ENCODE results near the gene LRRFIP1.
"Not testable (repeated sequence)": the region's sequence is repeated elsewhere in the genome, so short reads cannot be mapped to it uniquely, and the experiment has no call there.

LRRFIP1 gene

DNA sequence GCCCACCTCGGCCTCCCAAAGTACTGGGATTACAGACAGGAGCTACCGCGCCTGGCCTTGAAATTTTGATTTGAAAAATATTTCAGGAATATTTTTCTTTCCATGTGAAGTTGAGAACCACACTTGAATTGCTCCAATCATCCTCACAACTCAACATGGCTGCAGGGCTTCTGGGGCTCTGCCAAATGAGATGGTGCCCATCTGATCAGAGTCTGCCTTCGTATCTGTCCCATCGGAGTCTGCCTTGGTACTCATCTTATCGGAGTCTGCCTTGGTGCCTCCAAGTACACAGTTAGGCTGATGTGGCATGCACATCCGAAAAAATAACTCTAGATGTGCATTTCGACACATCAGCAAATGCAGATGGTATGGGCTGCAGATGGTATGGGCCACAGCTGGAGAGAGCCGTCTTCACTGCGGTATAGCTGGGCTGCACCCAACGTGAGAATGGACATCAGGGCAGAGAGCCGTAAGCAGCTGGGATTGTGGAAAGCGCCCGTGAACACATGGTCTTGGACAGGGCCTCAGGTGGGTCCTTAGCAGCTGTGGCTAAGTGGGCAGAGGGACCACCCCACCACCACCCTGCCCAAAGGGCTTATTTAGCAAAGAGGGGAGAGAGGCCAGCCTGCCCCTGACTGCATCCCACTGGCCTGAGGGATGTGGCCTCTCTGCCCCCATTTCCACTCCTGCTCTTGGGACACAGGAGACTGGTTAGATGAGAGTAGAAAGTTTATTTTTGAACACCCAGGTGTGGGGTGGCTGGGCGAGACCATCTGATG, 119.1 kb downstream of the LRRFIP1 start:
- no peak overlapping the region for H3K4me3 ChIP-seq (ENCODE audit: low read length)
- no peak overlapping the region for H3K4me2 ChIP-seq (ENCODE audit: low read length)
- no peaks in the 10 kb centered on the region for H3K79me2 ChIP-seq (ENCODE audit: low read length)
- no peak overlapping the region for H3K9ac ChIP-seq (ENCODE audit: low read length)
- H2AFZ ChIP-seq (ENCODE audit: low read depth, low read length), result no peak overlapping the region
- TF ChIP-seq CTCF (IDR thresholded peaks at IDR 0.05; ENCODE audit: low read depth, low read length) (no peak), EZH2phosphoT487 (IDR thresholded peaks at IDR 0.05; ENCODE audit: low read depth) (no peak)
- peaks cover 5% of the 10 kb centered on the region; the same call in 1 of the 2 replicates for H3K4me1 ChIP-seq (ENCODE audit: low read length)
- H3K27me3 ChIP-seq (ENCODE audit: low read depth, low read length), result no peaks in the 10 kb centered on the region
- H3K9me3 ChIP-seq (ENCODE audit: insufficient read depth, low read length), result no peaks in the 10 kb centered on the region
- H3K36me3 ChIP-seq (replicated peaks; ENCODE audit: low read depth, low read length), result peaks cover 12% of the 10 kb centered on the region
- H4K20me1 ChIP-seq (ENCODE audit: insufficient read depth, low read length), result peaks cover 2% of the 10 kb centered on the region; the same call in 1 of the 2 replicates
- no peak overlapping the region for H3K27ac ChIP-seq (ENCODE audit: low read length)

DNA sequence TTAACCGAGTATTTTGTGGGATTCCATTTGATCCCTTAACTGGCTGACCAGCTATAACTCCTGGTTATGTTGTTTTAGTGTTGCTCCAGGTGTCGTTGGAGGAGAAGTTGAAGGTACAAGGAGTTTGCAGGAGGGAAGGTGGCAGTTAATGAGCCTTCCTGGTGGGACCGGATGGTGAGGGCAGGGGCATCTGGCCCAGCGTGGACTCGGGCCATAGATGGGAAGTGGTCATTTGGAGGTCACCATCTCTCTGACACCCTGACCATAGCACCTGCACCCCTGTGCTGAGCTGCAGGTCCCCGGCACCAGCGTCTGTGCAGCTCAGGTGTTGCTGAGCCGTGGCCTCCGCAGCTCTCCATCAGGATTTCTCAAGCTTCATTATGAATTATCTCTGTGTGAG, 119.8 kb downstream of the LRRFIP1 start:
- Histone ChIP-seq H2AFZ (ENCODE audit: low read depth, low read length) (no peak overlapping the region), H3K9me3 (ENCODE audit: insufficient read depth, low read length) (no peaks in the 10 kb centered on the region), H3K36me3 (replicated peaks; ENCODE audit: low read depth, low read length) (peaks cover 17% of the 10 kb centered on the region), H3K27ac (ENCODE audit: low read length) (no peak overlapping the region), H3K4me2 (ENCODE audit: low read length) (no peak overlapping the region), H3K4me3 (ENCODE audit: low read length) (no peak overlapping the region), H3K27me3 (ENCODE audit: low read depth, low read length) (no peaks in the 10 kb centered on the region), H3K79me2 (ENCODE audit: low read length) (no peaks in the 10 kb centered on the region), H4K20me1 (ENCODE audit: insufficient read depth, low read length) (peaks cover under 1% of the 10 kb centered on the region; the same call in 1 of the 2 replicates), H3K9ac (ENCODE audit: low read length) (no peak overlapping the region), H3K4me1 (ENCODE audit: low read length) (peaks cover 5% of the 10 kb centered on the region; the same call in 1 of the 2 replicates)
- TF ChIP-seq CTCF (IDR thresholded peaks at IDR 0.05; ENCODE audit: low read depth, low read length) (no peak), EZH2phosphoT487 (IDR thresholded peaks at IDR 0.05; ENCODE audit: low read depth) (no peak)

- Histone ChIP-seq H3K4me1 (ENCODE audit: low read length) (peaks cover 17% of the 10 kb centered on the region), H3K9me3 (ENCODE audit: insufficient read depth, low read length) (no peaks in the 10 kb centered on the region), H3K79me2 (ENCODE audit: low read length) (no peaks in the 10 kb centered on the region), H2AFZ (ENCODE audit: low read depth, low read length) (no peak overlapping the region), H4K20me1 (ENCODE audit: insufficient read depth, low read length) (no peaks in the 10 kb centered on the region; the same call in 1 of the 2 replicates), H3K9ac (ENCODE audit: low read length) (no peak overlapping the region), H3K36me3 (replicated peaks; ENCODE audit: low read depth, low read length) (peaks cover 17% of the 10 kb centered on the region), H3K27ac (ENCODE audit: low read length) (no peak overlapping the region), H3K27me3 (ENCODE audit: low read depth, low read length) (no peaks in the 10 kb centered on the region), H3K4me2 (ENCODE audit: low read length) (no peak overlapping the region), H3K4me3 (ENCODE audit: low read length) (no peak overlapping the region)
- TF ChIP-seq CTCF (IDR thresholded peaks at IDR 0.05; ENCODE audit: low read depth, low read length) (no peak), EZH2phosphoT487 (IDR thresholded peaks at IDR 0.05; ENCODE audit: low read depth) (no peak)
These were observed 121.6 kb downstream of the LRRFIP1 start for GRCh38 chr2:237749002-237749401.

DNA sequence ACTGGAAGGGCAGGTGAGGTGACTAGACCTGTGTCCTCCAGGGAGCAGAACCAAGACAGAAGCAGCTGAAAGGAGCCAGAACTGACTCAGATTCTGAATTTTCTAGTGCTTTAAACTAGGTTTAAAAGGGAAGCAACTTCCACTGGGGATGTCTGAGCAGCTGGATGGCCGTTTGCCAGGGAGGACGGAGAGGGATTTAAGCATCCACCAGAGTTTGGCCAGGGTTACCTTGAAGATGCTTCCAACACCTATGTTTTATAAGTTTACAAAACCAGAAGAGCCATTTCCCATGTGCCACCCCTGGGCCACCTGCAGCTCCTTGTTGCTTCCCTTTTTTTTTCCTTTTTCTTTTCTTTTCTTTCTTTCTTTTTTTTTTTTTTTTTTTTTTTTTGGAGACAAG, 122.6 kb downstream of the LRRFIP1 start:
- no peak overlapping the region for H3K9ac ChIP-seq (ENCODE audit: low read length)
- peaks cover 17% of the 10 kb centered on the region for H3K36me3 ChIP-seq (replicated peaks; ENCODE audit: low read depth, low read length)
- no peak overlapping the region for H3K27ac ChIP-seq (ENCODE audit: low read length)
- H3K4me2 ChIP-seq (ENCODE audit: low read length), result no peak overlapping the region
- H3K9me3 ChIP-seq (ENCODE audit: insufficient read depth, low read length), result no peaks in the 10 kb centered on the region
- H3K4me1 ChIP-seq (ENCODE audit: low read length), result peaks cover 17% of the 10 kb centered on the region
- no peaks in the 10 kb centered on the region for H3K27me3 ChIP-seq (ENCODE audit: low read depth, low read length)
- H3K79me2 ChIP-seq (ENCODE audit: low read length), result no peaks in the 10 kb centered on the region
- no peak overlapping the region for H2AFZ ChIP-seq (ENCODE audit: low read depth, low read length)
- TF ChIP-seq EZH2phosphoT487 (IDR thresholded peaks at IDR 0.05; ENCODE audit: low read depth), result no peak
- no peak for TF ChIP-seq CTCF (IDR thresholded peaks at IDR 0.05; ENCODE audit: low read depth, low read length)
- H3K4me3 ChIP-seq (ENCODE audit: low read length), result no peak overlapping the region
- no peaks in the 10 kb centered on the region for H4K20me1 ChIP-seq (ENCODE audit: insufficient read depth, low read length)

- peaks cover 17% of the 10 kb centered on the region for H3K36me3 ChIP-seq (replicated peaks; ENCODE audit: low read depth, low read length)
- H3K4me1 ChIP-seq (ENCODE audit: low read length), result peaks cover 17% of the 10 kb centered on the region
- not testable (repeated sequence) for H2AFZ ChIP-seq (ENCODE audit: low read depth, low read length); H3K27me3 ChIP-seq (ENCODE audit: low read depth, low read length); H3K27ac ChIP-seq (ENCODE audit: low read length); H3K4me3 ChIP-seq (ENCODE audit: low read length); H3K9ac ChIP-seq (ENCODE audit: low read length); H4K20me1 ChIP-seq (ENCODE audit: insufficient read depth, low read length); H3K4me2 ChIP-seq (ENCODE audit: low read length); H3K9me3 ChIP-seq (ENCODE audit: insufficient read depth, low read length); H3K79me2 ChIP-seq (ENCODE audit: low read length)
These were observed 123.1 kb downstream of the LRRFIP1 start for GRCh38 chr2:237750441-237750840.
